ENCODE measurements around the gene RXRG.

RXRG gene

GRCh38 chr1:165449131-165449530, 4.2 kb upstream of the RXRG start:
- no peak for DNase-seq (ENCODE audit: low read depth)

- no peak for DNase-seq (ENCODE audit: low read depth)
Observed at GRCh38 chr1:165445388-165445787, 462 bp upstream of the RXRG start.

GRCh38 chr1:165443539-165444311, 1.2 kb downstream of the RXRG start:
- no peak for DNase-seq (ENCODE audit: low read depth)

- no peak for DNase-seq (ENCODE audit: low read depth)
Observed at GRCh38 chr1:165442653-165443052, 2.3 kb downstream of the RXRG start.

- DNase-seq (ENCODE audit: low read depth), result no peak
Observed at GRCh38 chr1:165442053-165442452, 2.9 kb downstream of the RXRG start.

- DNase-seq (ENCODE audit: low read depth), result no peak
Observed at GRCh38 chr1:165441166-165441880, 3.6 kb downstream of the RXRG start.

GRCh38 chr1:165439330-165439729, 5.6 kb downstream of the RXRG start:
- DNase-seq (ENCODE audit: low read depth), result no peak

GRCh38 chr1:165436994-165437393, 7.9 kb downstream of the RXRG start:
- DNase-seq (ENCODE audit: low read depth), result no peak

GRCh38 chr1:165435801-165436200, 9.1 kb downstream of the RXRG start:
- no peak for DNase-seq (ENCODE audit: low read depth)

GRCh38 chr1:165434281-165434680, 10.6 kb downstream of the RXRG start:
- no peak for DNase-seq (ENCODE audit: low read depth)

GRCh38 chr1:165431079-165431478, 13.8 kb downstream of the RXRG start:
- DNase-seq (ENCODE audit: low read depth), result no peak

GRCh38 chr1:165426745-165427144, 18.2 kb downstream of the RXRG start:
- DNase-seq (ENCODE audit: low read depth), result no peak

GRCh38 chr1:165425621-165426020, 19.3 kb downstream of the RXRG start:
- no peak for DNase-seq (ENCODE audit: low read depth)

- DNase-seq (ENCODE audit: low read depth), result no peak
Observed at GRCh38 chr1:165424454-165425216, 20.3 kb downstream of the RXRG start.

- no peak for DNase-seq (ENCODE audit: low read depth)
Observed at GRCh38 chr1:165423136-165423535, 21.8 kb downstream of the RXRG start.

- no peak for DNase-seq (ENCODE audit: low read depth)
Observed at GRCh38 chr1:165420655-165421054, 24.3 kb downstream of the RXRG start.

GRCh38 chr1:165419839-165420238, 25.1 kb downstream of the RXRG start:
- no peak for DNase-seq (ENCODE audit: low read depth)

GRCh38 chr1:165418195-165418594, 26.7 kb downstream of the RXRG start:
- DNase-seq (ENCODE audit: low read depth), result no peak

- DNase-seq (ENCODE audit: low read depth), result no peak
Observed at GRCh38 chr1:165416876-165417275, 28.1 kb downstream of the RXRG start.

- no peak for DNase-seq (ENCODE audit: low read depth)
Observed at GRCh38 chr1:165415068-165415467, 29.9 kb downstream of the RXRG start.

- no peak for DNase-seq (ENCODE audit: low read depth)
Observed at GRCh38 chr1:165414620-165415019, 30.3 kb downstream of the RXRG start.

- no peak for DNase-seq (ENCODE audit: low read depth)
Observed at GRCh38 chr1:165411396-165411795, 33.5 kb downstream of the RXRG start.
